SH-SY5Y (cell line): Measurements from ENCODE around the gene CHAC1.

Source experiments
- GATA2 ChIP-seq: IDR thresholded peaks from 2 replicates; pipeline ENCODE4 v1.6.1; 2011; ENCODE audit warnings: mild to moderate bottlenecking, low read depth, low read length
- GATA3 ChIP-seq: IDR thresholded peaks from 2 replicates; pipeline ENCODE4 v1.6.1; 2011; ENCODE audit warnings: low read depth, mild to moderate bottlenecking, low read length, moderate library complexity

DNA sequence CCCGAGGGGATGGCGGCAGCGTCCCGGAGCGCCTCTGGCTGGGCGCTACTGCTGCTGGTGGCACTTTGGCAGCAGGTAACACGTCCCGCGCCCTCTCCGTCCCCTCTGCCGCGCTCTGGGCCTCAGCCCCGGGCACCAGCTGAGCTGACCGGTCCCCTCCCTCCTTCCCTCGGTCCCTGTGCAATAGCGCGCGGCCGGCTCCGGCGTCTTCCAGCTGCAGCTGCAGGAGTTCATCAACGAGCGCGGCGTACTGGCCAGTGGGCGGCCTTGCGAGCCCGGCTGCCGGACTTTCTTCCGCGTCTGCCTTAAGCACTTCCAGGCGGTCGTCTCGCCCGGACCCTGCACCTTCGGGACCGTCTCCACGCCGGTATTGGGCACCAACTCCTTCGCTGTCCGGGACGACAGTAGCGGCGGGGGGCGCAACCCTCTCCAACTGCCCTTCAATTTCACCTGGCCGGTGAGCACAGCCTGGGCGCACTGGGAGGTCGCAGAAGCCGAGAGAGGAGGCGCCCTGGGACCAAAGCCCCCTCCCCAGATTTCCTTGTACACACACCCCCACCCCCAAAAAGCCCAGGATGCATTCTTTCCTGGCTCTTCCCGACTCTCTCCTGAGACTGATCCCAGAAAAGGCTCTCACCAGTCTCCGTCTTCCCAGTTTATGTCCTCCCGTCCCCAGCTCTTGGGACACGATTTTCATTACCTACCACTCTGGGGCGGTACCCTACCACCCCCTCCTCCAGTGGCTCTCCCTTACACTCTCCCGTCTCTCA is 23.4 kb upstream of the CHAC1 start:
- TF ChIP-seq GATA3: no peak
- no peak for TF ChIP-seq GATA2
